HG03342 (cell line): ENCODE results near the gene C2CD4C.
"Not testable (repeated sequence)": the region's sequence is repeated elsewhere in the genome, so short reads cannot be mapped to it uniquely, and the experiment has no call there.

ENCODE experiments used
- ATAC-seq: cut with Tn5 transposase; IDR thresholded peaks from one replicate; pipeline ENCODE4 v1.9.1; 2021; ENCODE audit warnings: mild to moderate bottlenecking, moderate library complexity; ENCODE audit not compliant: unreplicated experiment

Gene C2CD4C

GRCh38 chr19:369876-370275 is 39.1 kb downstream of the C2CD4C start:
- ATAC-seq, result no peak

- ATAC-seq, result no peak
Measured at GRCh38 chr19:369256-369655, 39.7 kb downstream of the C2CD4C start.

GRCh38 chr19:368630-369024 is 40.3 kb downstream of the C2CD4C start:
- no peak for ATAC-seq

- no peak for ATAC-seq
Measured at GRCh38 chr19:367963-368629, 40.9 kb downstream of the C2CD4C start.

GRCh38 chr19:367561-367960 is 41.4 kb downstream of the C2CD4C start:
- no peak for ATAC-seq

GRCh38 chr19:366951-367350 is 42.0 kb downstream of the C2CD4C start:
- ATAC-seq, result no peak

- no peak for ATAC-seq
Measured at GRCh38 chr19:366205-366783, 42.7 kb downstream of the C2CD4C start.

GRCh38 chr19:364496-365287 is 44.3 kb downstream of the C2CD4C start:
- ATAC-seq, result no peak

- no peak for ATAC-seq
Measured at GRCh38 chr19:362683-363082, 46.3 kb downstream of the C2CD4C start.

GRCh38 chr19:362154-362553 is 46.8 kb downstream of the C2CD4C start:
- no peak for ATAC-seq

- no peak for ATAC-seq
Measured at GRCh38 chr19:359653-359925, 49.4 kb downstream of the C2CD4C start.

- not testable (repeated sequence) for ATAC-seq
Measured at GRCh38 chr19:355536-355935, 53.4 kb downstream of the C2CD4C start.
